SK-N-SH (cell line): ENCODE measurements around the gene KMT2C. TPM values are rescaled to one million over a fixed set of nuclear protein-coding genes. Genes with fewer than 3 reads are reported as not detected.
"Not testable (repeated sequence)": the region's sequence is repeated elsewhere in the genome, so short reads cannot be mapped to it uniquely, and the experiment has no call there.

ENCODE experiments used
- CTCF ChIA-PET: fragments of 300-600, 350-600 bp; formaldehyde crosslinking; extraction: SDS; loops from one replicate; lab custom pipeline; 2021; lab: Yijun Ruan, JAX
- POLR2A ChIA-PET: fragments of 350-600 bp; sonication (Branson Sonifier 250); formaldehyde crosslinking; extraction: SDS; loops from one replicate; lab custom pipeline; 2020; ENCODE audit warnings: antibody characterized with exemption, inconsistent platforms; lab: Yijun Ruan, JAX
- DNase-seq: peaks from one replicate; pipeline ENCODE4 v3.0.0; 2012
- H2AFZ ChIP-seq: fragments of 200-600 bp; sonication (generic); 2 replicates; pipeline ENCODE4 v1.8.1; 2016; ENCODE audit warnings: antibody characterized with exemption, mild to moderate bottlenecking, low read depth
- H3F3A ChIP-seq: fragments of 200-600 bp; sonication (generic); replicated peaks from 2 replicates; pipeline ENCODE3; 2016; ENCODE audit warnings: antibody characterized with exemption, mild to moderate bottlenecking; ENCODE audit not compliant: insufficient read depth
- H3K27ac ChIP-seq, 2 experiments: fragments of 200-500 bp in 1 of 2; fragments of 200-600 bp in 1 of 2; sonication (Bioruptor generic) in 1 of 2; sonication (generic), shearing (Covaris generic) in 1 of 2; 2 replicates each; pipeline versions ENCODE4 v1.5.1 to v1.6.1; 2014 to 2016; ENCODE audit warnings: low read depth in 2 of 2, inconsistent platforms in 1 of 2, low read length in 1 of 2, mild to moderate bottlenecking in 1 of 2, mixed read lengths in 1 of 2
- H3K27me3 ChIP-seq: fragments of 200-600 bp; sonication (generic), shearing (Covaris generic); 2 replicates; pipeline ENCODE4 v1.6.1; 2016; ENCODE audit warnings: mixed run types; ENCODE audit not compliant: insufficient read depth
- H3K36me3 ChIP-seq, 2 experiments: fragments of 200-500 bp in 1 of 2; fragments of 200-600 bp in 1 of 2; sonication (Bioruptor generic) in 1 of 2; sonication (generic) in 1 of 2; replicated peaks in 1 of 2; 2 replicates each; pipeline versions ENCODE3 to v1.5.1; 2014 to 2016; ENCODE audit warnings: low read length in 1 of 2, mild to moderate bottlenecking in 1 of 2; ENCODE audit not compliant: insufficient read depth in 2 of 2, control insufficient read depth in 1 of 2
- H3K4me1 ChIP-seq, 2 experiments: fragments of 200-500 bp in 1 of 2; fragments of 200-600 bp in 1 of 2; sonication (Bioruptor generic) in 1 of 2; sonication (generic), shearing (Covaris generic) in 1 of 2; 2 replicates each; pipeline versions ENCODE4 v1.5.1 to v1.6.1; 2014 to 2016; ENCODE audit warnings: low read depth in 1 of 2, low read length in 1 of 2, mixed run types in 1 of 2; ENCODE audit not compliant: insufficient read depth in 2 of 2, control insufficient read depth in 1 of 2
- H3K4me2 ChIP-seq: fragments of 200-600 bp; sonication (generic), shearing (Covaris generic); 2 replicates; pipeline ENCODE4 v1.6.1; 2017; ENCODE audit warnings: mixed run types
- H3K4me3 ChIP-seq, 2 experiments: fragments of 200-500 bp in 1 of 2; fragments of 200-600 bp in 1 of 2; sonication (Bioruptor generic) in 1 of 2; sonication (generic), shearing (Covaris generic) in 1 of 2; 2 replicates each; pipeline versions ENCODE4 v1.5.1 to v1.8.1; 2014 to 2016; ENCODE audit warnings: low read depth in 2 of 2, inconsistent platforms in 1 of 2, low read length in 1 of 2, mild to moderate bottlenecking in 1 of 2, mixed read lengths in 1 of 2, moderate library complexity in 1 of 2
- H3K79me2 ChIP-seq: fragments of 200-600 bp; sonication (generic); 2 replicates; pipeline ENCODE4 v1.8.1; 2017; ENCODE audit warnings: mild to moderate bottlenecking; ENCODE audit not compliant: insufficient read depth
- H3K9ac ChIP-seq: fragments of 200-600 bp; sonication (generic); 2 replicates; pipeline ENCODE4 v1.6.1; 2017; ENCODE audit warnings: mixed run types
- H3K9me2 ChIP-seq: fragments of 200-600 bp; sonication (generic); 2 replicates; pipeline ENCODE4 v1.6.1; 2017; ENCODE audit warnings: mixed run types
- H3K9me3 ChIP-seq: fragments of 200-600 bp; sonication (generic); 2 replicates; pipeline ENCODE4 v1.6.1; 2017; ENCODE audit warnings: mixed run types, mild to moderate bottlenecking, moderate library complexity
- H4K20me1 ChIP-seq: fragments of 200-600 bp; sonication (generic); 2 replicates; pipeline ENCODE4 v1.6.1; 2017; ENCODE audit warnings: mild to moderate bottlenecking, mixed run types; ENCODE audit not compliant: insufficient read depth
- EZH2phosphoT487 ChIP-seq: fragments of 200-600 bp; sonication (generic); IDR thresholded peaks from 2 replicates; pipeline ENCODE4 v1.6.1; 2017; ENCODE audit warnings: low read depth, mixed run types, mild to moderate bottlenecking, antibody characterized with exemption, moderate library complexity, borderline replicate concordance
- FOXM1 ChIP-seq: IDR thresholded peaks from 2 replicates; pipeline ENCODE4 v1.4.0; 2012; ENCODE audit warnings: low read depth, mild to moderate bottlenecking
- GATA2 ChIP-seq: sonication (generic); formaldehyde crosslinking; IDR thresholded peaks from 2 replicates; pipeline ENCODE4 v1.5.0; 2020; ENCODE audit warnings: mild to moderate bottlenecking, missing genetic modification reagents
- NRF1 ChIP-seq: IDR thresholded peaks from 2 replicates; pipeline ENCODE4 v1.6.1; 2012; ENCODE audit warnings: low read depth, mild to moderate bottlenecking, low read length
- POLR2AphosphoS5 ChIP-seq: IDR thresholded peaks from 2 replicates; pipeline ENCODE4 v1.6.1; 2012; ENCODE audit warnings: low read depth, low read length
- RFX5 ChIP-seq: IDR thresholded peaks from 2 replicates; pipeline ENCODE4 v1.6.1; 2012; ENCODE audit warnings: mild to moderate bottlenecking, improper control_type of control experiment, low read length
- TAF1 ChIP-seq: IDR thresholded peaks from 2 replicates; pipeline ENCODE4 v1.6.1; 2012; ENCODE audit warnings: low read depth, mild to moderate bottlenecking, low read length, moderate library complexity, borderline replicate concordance
- YY1 ChIP-seq: IDR thresholded peaks from 2 replicates; pipeline ENCODE4 v1.4.0; 2012; ENCODE audit warnings: low read depth, mild to moderate bottlenecking
- WGBS: methylation state at CpG from one replicate; pipeline ENCODE4 v1.1.6; 2017; ENCODE audit warnings: low lambda C conversion rate; 5-methylcytosine and 5-hydroxymethylcytosine counted together
- polyA plus RNA-seq, 3 experiments: library from polyadenylated mRNA; depleted of rRNA; stranded (reverse); fragments of >200 nt; gene quantifications; 2 replicates each; pipeline ENCODE4 v1.2.3, GENCODE V29; 2012
- TF ChIP-seq, protein P1 (sequence below): fragments of 150-350 bp; IDR thresholded peaks from 2 replicates; pipeline ENCODE4 v1.6.1; 2016; ENCODE audit warnings: mild to moderate bottlenecking, low read depth, low read length
- TF ChIP-seq, protein P2 (sequence below): IDR thresholded peaks from 2 replicates; pipeline ENCODE4 v1.4.0; 2012; ENCODE audit warnings: low read depth, borderline replicate concordance
- TF ChIP-seq, protein P3 (sequence below): IDR thresholded peaks from 2 replicates; pipeline ENCODE4 v1.4.0; 2012; ENCODE audit warnings: low read depth, borderline replicate concordance
- TF ChIP-seq, protein P4 (sequence below): IDR thresholded peaks from 2 replicates; pipeline ENCODE4 v1.6.1; 2012; ENCODE audit warnings: mild to moderate bottlenecking, low read depth, low read length, moderate library complexity

Gene KMT2C
- polyA plus RNA-seq, 1 of the 3 experiments (the other 2 are of a cell fraction), result 8.0 TPM

DNA sequence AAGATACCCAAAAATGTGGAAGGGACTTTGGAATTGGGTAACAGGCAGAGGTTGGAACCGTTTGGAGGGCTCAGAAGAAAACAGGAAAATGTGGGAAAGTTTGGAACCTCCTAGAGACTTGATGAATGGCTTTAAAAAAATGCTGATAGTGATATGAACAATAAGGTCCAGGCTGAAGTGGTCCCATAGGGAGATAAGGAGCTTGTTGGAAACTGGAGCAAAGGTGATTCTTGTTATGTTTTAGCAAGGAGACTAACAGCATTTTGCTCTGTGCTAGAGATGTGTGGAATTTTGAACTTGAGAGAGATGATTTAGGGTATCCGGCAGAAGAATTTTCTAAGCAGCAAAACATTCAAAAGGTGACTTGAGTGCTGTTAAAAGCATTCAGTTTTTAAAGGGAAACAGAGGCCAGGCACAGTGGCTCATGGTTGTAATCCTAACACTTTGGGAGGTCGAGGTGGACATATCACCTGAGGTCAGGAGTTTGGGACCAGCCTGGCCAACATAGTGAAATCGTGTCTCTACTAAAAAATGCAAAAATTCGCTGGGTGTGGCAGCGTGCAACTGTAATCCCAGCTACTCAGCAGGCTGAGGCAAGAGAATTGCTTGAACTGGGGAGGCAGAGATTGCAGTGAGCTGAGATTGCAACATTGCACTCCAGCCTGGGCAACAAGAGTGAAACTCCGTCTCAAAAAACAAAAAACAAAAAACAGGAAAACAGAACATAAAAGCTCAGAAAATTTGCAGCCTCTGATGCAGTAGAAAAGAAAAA is 34.6 kb upstream of the KMT2C start:
- H3K27me3 ChIP-seq, H3K4me2 ChIP-seq, H4K20me1 ChIP-seq, H2AFZ ChIP-seq, H3K4me1 ChIP-seq, H3K9me2 ChIP-seq, DNase-seq, H3K9me3 ChIP-seq, POLR2A ChIA-PET, H3K79me2 ChIP-seq, H3F3A ChIP-seq, H3K27ac ChIP-seq, H3K9ac ChIP-seq, H3K4me3 ChIP-seq, H3K36me3 ChIP-seq: not testable (repeated sequence)
- CTCF ChIA-PET, result interaction anchor here (2.3 kb wide), 1 partner anchor 236 kb away, joined by 6 read pairs; no protein-coding TSS in a partner anchor
- 48% methylated on average over 7 of the region's 7 CpGs for WGBS

DNA sequence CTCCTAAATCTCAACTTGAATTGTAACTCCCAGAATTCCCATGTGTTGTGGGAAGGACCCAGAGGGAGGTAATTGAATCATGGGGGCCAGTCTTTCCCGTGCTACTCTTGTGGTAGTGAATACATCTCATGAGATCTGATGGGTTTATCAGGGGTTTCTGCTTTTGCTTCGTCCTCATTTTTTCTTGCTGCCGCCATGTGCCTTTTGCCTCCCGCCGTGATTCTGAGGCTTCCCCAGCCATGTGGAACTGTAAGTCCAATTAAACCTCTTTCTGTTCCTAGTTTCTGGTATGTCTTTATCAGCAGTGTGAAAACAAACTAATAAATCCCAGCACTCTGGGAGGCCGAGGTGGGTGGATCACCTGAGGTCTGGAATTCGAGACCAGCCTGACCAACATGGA is 33.8 kb upstream of the KMT2C start:
- H3K9me3 ChIP-seq, H3K27me3 ChIP-seq, H3K36me3 ChIP-seq, H3F3A ChIP-seq, H3K79me2 ChIP-seq, H3K4me2 ChIP-seq, H3K9me2 ChIP-seq, H3K27ac ChIP-seq, H3K4me1 ChIP-seq, H3K9ac ChIP-seq, H2AFZ ChIP-seq, H4K20me1 ChIP-seq, H3K4me3 ChIP-seq, POLR2A ChIA-PET, DNase-seq: not testable (repeated sequence)
- whole genome bisulfite sequencing, result 68% methylated on average over 7 of the region's 7 CpGs
- CTCF ChIA-PET, result interaction anchor here (2.3 kb wide), 1 partner anchor 237 kb away, joined by 6 read pairs; no protein-coding TSS in a partner anchor

DNA sequence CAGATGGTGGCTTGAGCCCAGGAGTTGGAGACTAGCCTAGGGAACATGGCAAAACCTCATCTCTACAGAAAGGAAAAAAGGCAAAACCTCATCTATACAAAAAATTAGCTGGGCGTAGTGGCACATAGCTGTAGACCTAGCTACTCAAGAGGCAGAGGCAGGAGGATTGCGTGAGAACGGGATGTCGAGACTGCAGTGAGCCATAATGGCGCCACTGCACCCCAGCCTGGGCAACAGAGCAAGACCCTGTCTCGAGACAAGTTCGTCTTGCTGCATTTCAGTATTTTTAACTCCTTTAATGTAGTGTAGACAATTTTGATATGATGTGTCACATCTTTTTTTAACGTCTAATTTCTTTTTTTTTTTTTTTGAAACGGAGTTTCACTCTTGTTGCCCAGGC is 31.4 kb upstream of the KMT2C start:
- Histone ChIP-seq H2AFZ (no peak overlapping the region), H3F3A (peaks cover 8% of the 10 kb centered on the region), H3K4me1 (no peaks in the 10 kb centered on the region; a peak in 2 of 4 replicates), H3K36me3 (no peaks in the 10 kb centered on the region), H3K9me3 (no peaks in the 10 kb centered on the region), H3K79me2 (no peaks in the 10 kb centered on the region), H3K4me2 (no peak overlapping the region), H4K20me1 (no peaks in the 10 kb centered on the region), H3K9me2 (no peaks in the 10 kb centered on the region), H3K4me3 (no peak overlapping the region), H3K27ac (no peak overlapping the region), H3K27me3 (no peaks in the 10 kb centered on the region), H3K9ac (no peak overlapping the region)
- DNase-seq, result no peak
- 93% methylated on average over 9 of the region's 9 CpGs for WGBS
- CTCF ChIA-PET, result no interaction called here
- POLR2A ChIA-PET, result interaction anchor here (0.6 kb wide), 1 partner anchor 15 kb away, joined by 6 read pairs; no protein-coding TSS in a partner anchor
- no peak for TF ChIP-seq GATA2 (CRISPR knock-in tag)
- TF ChIP-seq, protein P1, sequence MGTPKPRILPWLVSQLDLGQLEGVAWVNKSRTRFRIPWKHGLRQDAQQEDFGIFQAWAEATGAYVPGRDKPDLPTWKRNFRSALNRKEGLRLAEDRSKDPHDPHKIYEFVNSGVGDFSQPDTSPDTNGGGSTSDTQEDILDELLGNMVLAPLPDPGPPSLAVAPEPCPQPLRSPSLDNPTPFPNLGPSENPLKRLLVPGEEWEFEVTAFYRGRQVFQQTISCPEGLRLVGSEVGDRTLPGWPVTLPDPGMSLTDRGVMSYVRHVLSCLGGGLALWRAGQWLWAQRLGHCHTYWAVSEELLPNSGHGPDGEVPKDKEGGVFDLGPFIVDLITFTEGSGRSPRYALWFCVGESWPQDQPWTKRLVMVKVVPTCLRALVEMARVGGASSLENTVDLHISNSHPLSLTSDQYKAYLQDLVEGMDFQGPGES, result no peak
- TF ChIP-seq, protein P2, sequence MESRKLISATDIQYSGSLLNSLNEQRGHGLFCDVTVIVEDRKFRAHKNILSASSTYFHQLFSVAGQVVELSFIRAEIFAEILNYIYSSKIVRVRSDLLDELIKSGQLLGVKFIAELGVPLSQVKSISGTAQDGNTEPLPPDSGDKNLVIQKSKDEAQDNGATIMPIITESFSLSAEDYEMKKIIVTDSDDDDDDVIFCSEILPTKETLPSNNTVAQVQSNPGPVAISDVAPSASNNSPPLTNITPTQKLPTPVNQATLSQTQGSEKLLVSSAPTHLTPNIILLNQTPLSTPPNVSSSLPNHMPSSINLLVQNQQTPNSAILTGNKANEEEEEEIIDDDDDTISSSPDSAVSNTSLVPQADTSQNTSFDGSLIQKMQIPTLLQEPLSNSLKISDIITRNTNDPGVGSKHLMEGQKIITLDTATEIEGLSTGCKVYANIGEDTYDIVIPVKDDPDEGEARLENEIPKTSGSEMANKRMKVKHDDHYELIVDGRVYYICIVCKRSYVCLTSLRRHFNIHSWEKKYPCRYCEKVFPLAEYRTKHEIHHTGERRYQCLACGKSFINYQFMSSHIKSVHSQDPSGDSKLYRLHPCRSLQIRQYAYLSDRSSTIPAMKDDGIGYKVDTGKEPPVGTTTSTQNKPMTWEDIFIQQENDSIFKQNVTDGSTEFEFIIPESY, result no peak
- TF ChIP-seq, protein P3, sequence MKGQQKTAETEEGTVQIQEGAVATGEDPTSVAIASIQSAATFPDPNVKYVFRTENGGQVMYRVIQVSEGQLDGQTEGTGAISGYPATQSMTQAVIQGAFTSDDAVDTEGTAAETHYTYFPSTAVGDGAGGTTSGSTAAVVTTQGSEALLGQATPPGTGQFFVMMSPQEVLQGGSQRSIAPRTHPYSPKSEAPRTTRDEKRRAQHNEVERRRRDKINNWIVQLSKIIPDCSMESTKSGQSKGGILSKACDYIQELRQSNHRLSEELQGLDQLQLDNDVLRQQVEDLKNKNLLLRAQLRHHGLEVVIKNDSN, result no peak
- no peak for TF ChIP-seq NRF1
- no peak for TF ChIP-seq RFX5
- no peak for TF ChIP-seq FOXM1
- no peak for TF ChIP-seq TAF1
- no peak for TF ChIP-seq POLR2AphosphoS5
- TF ChIP-seq, protein P4, sequence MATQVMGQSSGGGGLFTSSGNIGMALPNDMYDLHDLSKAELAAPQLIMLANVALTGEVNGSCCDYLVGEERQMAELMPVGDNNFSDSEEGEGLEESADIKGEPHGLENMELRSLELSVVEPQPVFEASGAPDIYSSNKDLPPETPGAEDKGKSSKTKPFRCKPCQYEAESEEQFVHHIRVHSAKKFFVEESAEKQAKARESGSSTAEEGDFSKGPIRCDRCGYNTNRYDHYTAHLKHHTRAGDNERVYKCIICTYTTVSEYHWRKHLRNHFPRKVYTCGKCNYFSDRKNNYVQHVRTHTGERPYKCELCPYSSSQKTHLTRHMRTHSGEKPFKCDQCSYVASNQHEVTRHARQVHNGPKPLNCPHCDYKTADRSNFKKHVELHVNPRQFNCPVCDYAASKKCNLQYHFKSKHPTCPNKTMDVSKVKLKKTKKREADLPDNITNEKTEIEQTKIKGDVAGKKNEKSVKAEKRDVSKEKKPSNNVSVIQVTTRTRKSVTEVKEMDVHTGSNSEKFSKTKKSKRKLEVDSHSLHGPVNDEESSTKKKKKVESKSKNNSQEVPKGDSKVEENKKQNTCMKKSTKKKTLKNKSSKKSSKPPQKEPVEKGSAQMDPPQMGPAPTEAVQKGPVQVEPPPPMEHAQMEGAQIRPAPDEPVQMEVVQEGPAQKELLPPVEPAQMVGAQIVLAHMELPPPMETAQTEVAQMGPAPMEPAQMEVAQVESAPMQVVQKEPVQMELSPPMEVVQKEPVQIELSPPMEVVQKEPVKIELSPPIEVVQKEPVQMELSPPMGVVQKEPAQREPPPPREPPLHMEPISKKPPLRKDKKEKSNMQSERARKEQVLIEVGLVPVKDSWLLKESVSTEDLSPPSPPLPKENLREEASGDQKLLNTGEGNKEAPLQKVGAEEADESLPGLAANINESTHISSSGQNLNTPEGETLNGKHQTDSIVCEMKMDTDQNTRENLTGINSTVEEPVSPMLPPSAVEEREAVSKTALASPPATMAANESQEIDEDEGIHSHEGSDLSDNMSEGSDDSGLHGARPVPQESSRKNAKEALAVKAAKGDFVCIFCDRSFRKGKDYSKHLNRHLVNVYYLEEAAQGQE, result no peak
- TF ChIP-seq EZH2phosphoT487, result no peak
- no peak for TF ChIP-seq YY1
